H1 (cell line): ENCODE data around the gene RAB11FIP3. TPM values are rescaled to one million over a fixed set of nuclear protein-coding genes. Genes with fewer than 3 reads are reported as not detected.

Source experiments
- CTCF ChIA-PET: fragments of 300-600 bp; sonication (Branson Sonifier 250); formaldehyde crosslinking; loops from one replicate; lab custom pipeline; 2021; ENCODE audit not compliant: partially characterized antibody; lab: Charles Lee
- POLR2A ChIA-PET: fragments of 300-600 bp; sonication (Branson Sonifier 250); formaldehyde crosslinking; loops from one replicate; lab custom pipeline; 2021; ENCODE audit warnings: inconsistent platforms; ENCODE audit not compliant: partially characterized antibody; lab: Charles Lee
- DNase-seq, 2 experiments: peaks; one replicate each; pipeline versions ENCODE4 v3.0.0 to v3.0.0-alpha.2; 2010 to 2022; ENCODE audit warnings: low spot score in 2 of 2, low read depth in 1 of 2, mixed read lengths in 1 of 2
- FAIRE-seq: peaks from 2 replicates; lab custom pipeline; 2011; peaks lifted over from hg19 to GRCh38; lab: Jason Lieb, UNC
- H2AFZ ChIP-seq: 2 replicates; pipeline ENCODE4 v1.8.1; 2012; ENCODE audit warnings: low read length, inconsistent platforms
- H2AK5ac ChIP-seq: 2 replicates; pipeline ENCODE4 v1.6.1; 2013; ENCODE audit warnings: low read depth, low read length
- H2BK120ac ChIP-seq: replicated peaks from 2 replicates; pipeline ENCODE3; 2013; ENCODE audit warnings: low read depth, low read length, inconsistent platforms
- H2BK12ac ChIP-seq: 2 replicates; pipeline ENCODE4 v1.6.1; 2013; ENCODE audit warnings: low read depth, low read length
- H2BK15ac ChIP-seq: 2 replicates; pipeline ENCODE4 v1.6.1; 2013; ENCODE audit warnings: low read length
- H2BK20ac ChIP-seq: 2 replicates; pipeline ENCODE4 v1.6.1; 2013; ENCODE audit warnings: low read length
- H2BK5ac ChIP-seq: 2 replicates; pipeline ENCODE4 v1.6.1; 2013; ENCODE audit warnings: low read depth, low read length
- H3K14ac ChIP-seq: 2 replicates; pipeline ENCODE4 v1.6.1; 2013; ENCODE audit warnings: inconsistent platforms; ENCODE audit not compliant: insufficient read length
- H3K18ac ChIP-seq: 2 replicates; pipeline ENCODE4 v1.6.1; 2013; ENCODE audit warnings: low read length; ENCODE audit errors: extremely low read depth
- H3K23ac ChIP-seq: 2 replicates; pipeline ENCODE4 v1.6.1; 2013; ENCODE audit warnings: inconsistent platforms; ENCODE audit not compliant: insufficient read length
- H3K23me2 ChIP-seq: 2 replicates; pipeline ENCODE4 v1.6.1; 2013; ENCODE audit warnings: low read depth, low read length
- H3K27ac ChIP-seq: 2 replicates; pipeline ENCODE4 v1.6.1; 2011; ENCODE audit warnings: low read depth, low read length, inconsistent platforms
- H3K27me3 ChIP-seq, 4 experiments: replicated peaks in 1 of 4; 1 replicate in 1 of 4; 2 replicates in 3 of 4; pipeline versions ENCODE4 v1.6.1 to v1.8.1; 2011 to 2013; ENCODE audit warnings: low read length in 3 of 4, mild to moderate bottlenecking in 3 of 4, inconsistent platforms in 2 of 4, mixed read lengths in 2 of 4, moderate library complexity in 1 of 4; ENCODE audit not compliant: control insufficient read depth in 3 of 4, insufficient read depth in 3 of 4; ENCODE audit errors: extremely low read depth in 1 of 4
- H3K36me3 ChIP-seq, 4 experiments: 2 replicates each; pipeline versions ENCODE4 v1.6.1 to v1.8.1; 2011 to 2013; ENCODE audit warnings: mild to moderate bottlenecking in 4 of 4, low read length in 3 of 4, moderate library complexity in 2 of 4, control low read depth in 1 of 4, inconsistent platforms in 1 of 4; ENCODE audit not compliant: insufficient read depth in 4 of 4, control insufficient read depth in 2 of 4
- H3K4ac ChIP-seq: replicated peaks from 2 replicates; pipeline ENCODE3; 2013; ENCODE audit warnings: low read length, low read depth, mixed read lengths, inconsistent platforms; ENCODE audit not compliant: insufficient read length
- H3K4me1 ChIP-seq, 4 experiments: replicated peaks in 1 of 4; 1 replicate in 1 of 4; 2 replicates in 3 of 4; pipeline versions ENCODE4 v1.6.1 to v1.8.1; 2011 to 2013; ENCODE audit warnings: low read length in 3 of 4, inconsistent platforms in 2 of 4, mixed read lengths in 1 of 4; ENCODE audit not compliant: insufficient read depth in 4 of 4, control insufficient read depth in 3 of 4
- H3K4me2 ChIP-seq, 2 experiments: 2 replicates each; pipeline versions ENCODE4 v1.6.1 to v1.8.1; 2011 to 2013; ENCODE audit warnings: low read depth in 2 of 2, low read length in 2 of 2, control low read depth in 1 of 2, inconsistent platforms in 1 of 2, mild to moderate bottlenecking in 1 of 2; ENCODE audit not compliant: insufficient read depth in 1 of 2
- H3K4me3 ChIP-seq, 4 experiments: fragments of 200-600, 300-600 bp in 1 of 4; sonication (generic), shearing (Covaris generic), sonication (Bioruptor Twin) in 1 of 4; 2 replicates each; pipeline versions ENCODE4 v1.5.1 to v1.8.1; 2011 to 2016; ENCODE audit warnings: low read length in 4 of 4, low read depth in 3 of 4, control low read depth in 2 of 4, inconsistent platforms in 2 of 4, mild to moderate bottlenecking in 2 of 4, mixed read lengths in 1 of 4, moderate library complexity in 1 of 4; ENCODE audit not compliant: insufficient read depth in 2 of 4; ENCODE audit errors: extremely low read depth in 1 of 4
- H3K56ac ChIP-seq: replicated peaks from 2 replicates; pipeline ENCODE3; 2013; ENCODE audit warnings: low read depth, mild to moderate bottlenecking, mixed read lengths, low read length, inconsistent platforms; ENCODE audit not compliant: insufficient read length
- H3K79me1 ChIP-seq: 2 replicates; pipeline ENCODE4 v1.6.1; 2013; ENCODE audit warnings: low read depth, low read length, control low read depth
- H3K79me2 ChIP-seq, 2 experiments: 2 replicates each; pipeline versions ENCODE4 v1.6.1 to v1.8.1; 2012 to 2013; ENCODE audit warnings: low read length in 2 of 2, mild to moderate bottlenecking in 2 of 2, inconsistent platforms in 1 of 2; ENCODE audit not compliant: insufficient read depth in 2 of 2, control insufficient read depth in 1 of 2
- H3K9ac ChIP-seq, 4 experiments: replicated peaks in 1 of 4; 1 replicate in 1 of 4; 2 replicates in 3 of 4; pipeline versions ENCODE4 v1.6.1 to v1.8.1; 2011 to 2013; ENCODE audit warnings: low read depth in 3 of 4, low read length in 3 of 4, control low read depth in 2 of 4, mild to moderate bottlenecking in 2 of 4, moderate library complexity in 2 of 4, inconsistent platforms in 1 of 4; ENCODE audit errors: extremely low read depth in 1 of 4
- H3K9me3 ChIP-seq, 2 experiments: 2 replicates each; pipeline versions ENCODE4 v1.6.1 to v1.8.1; 2012 to 2013; ENCODE audit warnings: mild to moderate bottlenecking in 2 of 2, moderate library complexity in 2 of 2, control low read depth in 1 of 2, inconsistent platforms in 1 of 2, low read depth in 1 of 2, low read length in 1 of 2, mixed read lengths in 1 of 2; ENCODE audit not compliant: insufficient read depth in 2 of 2
- H4K20me1 ChIP-seq, 2 experiments: replicated peaks in 1 of 2; 2 replicates each; pipeline versions ENCODE3 to v1.8.1; 2011 to 2013; ENCODE audit warnings: inconsistent platforms in 2 of 2, low read length in 2 of 2, mild to moderate bottlenecking in 1 of 2; ENCODE audit not compliant: insufficient read depth in 2 of 2, control insufficient read depth in 1 of 2
- H4K5ac ChIP-seq: 2 replicates; pipeline ENCODE4 v1.6.1; 2013; ENCODE audit warnings: low read length, low read depth, mixed read lengths, inconsistent platforms; ENCODE audit not compliant: insufficient read length
- H4K8ac ChIP-seq: 2 replicates; pipeline ENCODE4 v1.8.0; 2013; ENCODE audit warnings: mild to moderate bottlenecking, moderate library complexity, low read length, inconsistent platforms; ENCODE audit not compliant: insufficient read depth; ENCODE audit errors: extremely low read depth
- H4K91ac ChIP-seq: replicated peaks from 2 replicates; pipeline ENCODE3; 2013; ENCODE audit warnings: low read length, mixed read lengths, inconsistent platforms; ENCODE audit not compliant: insufficient read length
- ASH2L ChIP-seq: fragments of 200-600, 300-600 bp; sonication (generic); IDR thresholded peaks from one replicate; pipeline ENCODE4 v1.7.1; 2017; ENCODE audit warnings: low read length
- CHD1 ChIP-seq: IDR thresholded peaks from 2 replicates; pipeline ENCODE4 v1.6.1; 2012; ENCODE audit warnings: low read depth, low read length, improper control_type of control experiment
- FOSL1 ChIP-seq: IDR thresholded peaks from 2 replicates; pipeline ENCODE4 v1.6.1; 2011; ENCODE audit warnings: mild to moderate bottlenecking, low read depth, low read length, moderate library complexity; ENCODE audit not compliant: insufficient read depth
- NANOG ChIP-seq: IDR thresholded peaks from 2 replicates; pipeline ENCODE4 v1.6.1; 2011; ENCODE audit warnings: low read length, low read depth, mild to moderate bottlenecking, inconsistent platforms; ENCODE audit not compliant: insufficient read depth, poor library complexity, severe bottlenecking
- POLR2AphosphoS5 ChIP-seq: IDR thresholded peaks from 2 replicates; pipeline ENCODE4 v1.6.1; 2011; ENCODE audit warnings: low read depth, low read length
- RFX5 ChIP-seq: IDR thresholded peaks from 2 replicates; pipeline ENCODE4 v1.6.1; 2011; ENCODE audit warnings: low read depth, low read length, improper control_type of control experiment, borderline replicate concordance
- RNF2 ChIP-seq: fragments of 200-900, 300-1000 bp; sonication (generic); IDR thresholded peaks from 2 replicates; pipeline ENCODE4 v1.7.1; 2016; ENCODE audit warnings: borderline replicate concordance, low read depth, mild to moderate bottlenecking, antibody characterized with exemption, low read length; ENCODE audit not compliant: poor library complexity, severe bottlenecking; ENCODE audit errors: missing control alignments
- SUZ12 ChIP-seq: fragments of 200-600 bp; sonication (generic); IDR thresholded peaks from 2 replicates; pipeline ENCODE4 v1.6.1; 2012; ENCODE audit warnings: mild to moderate bottlenecking, inconsistent platforms, low read length, moderate library complexity, mixed read lengths
- TAF7 ChIP-seq: optimal IDR thresholded peaks from 2 replicates; pipeline ENCODE3; 2011; ENCODE audit warnings: low read depth, mild to moderate bottlenecking, inconsistent platforms, low read length, moderate library complexity, borderline replicate concordance
- YY1 ChIP-seq: IDR thresholded peaks from 2 replicates; pipeline ENCODE4 v1.6.1; 2011; ENCODE audit warnings: low read depth, mild to moderate bottlenecking, low read length
- WGBS, 2 experiments: shearing (Covaris generic) in 1 of 2; methylation state at CpG; one replicate each; pipeline versions ENCODE4 v1.1.6 to v1.1.7; 2013 to 2015; ENCODE audit warnings: low lambda C conversion rate in 2 of 2, mixed read lengths in 2 of 2, inconsistent platforms in 1 of 2, low coverage in 1 of 2, missing lambda C conversion rate in 1 of 2; ENCODE audit not compliant: insufficient replicate concordance in 2 of 2, insufficient coverage in 1 of 2, insufficient read length in 1 of 2; ENCODE audit errors: extremely low coverage in 1 of 2, missing lambda C conversion rate in 1 of 2; 5-methylcytosine and 5-hydroxymethylcytosine counted together
- polyA plus RNA-seq, 7 experiments: library from polyadenylated mRNA; depleted of rRNA in 3 of 7; stranded (reverse) in 5 of 7; unstranded in 2 of 7; fragments of >200 nt in 5 of 7; fragments of 200-250 nt in 2 of 7; gene quantifications; 1 replicate in 5 of 7; 2 replicates in 1 of 7; 4 replicates in 1 of 7; pipeline versions ENCODE4 v1.2.1 to v1.2.3, GENCODE V29; 2011 to 2013; ENCODE audit warnings: missing spikeins in 2 of 7, mixed read lengths in 2 of 7
- total RNA-seq: library from RNA; stranded (reverse); fragmentation: NEBNext Ultra II Directional; extraction: Animal tissue kit (Norgen Biotek cat#: 25700); gene quantifications from 2 replicates; pipeline ENCODE4 v1.2.1, GENCODE V29; 2021

RAB11FIP3 gene
- total and polyA plus RNA-seq, 2 of the 8 experiments (the other 6 are each of a cell fraction or from before 2014, with no cell fraction given), result 9.3 to 35.2 TPM

- H3K56ac ChIP-seq, result no peak overlapping the region
- no peaks in the 10 kb centered on the region for H3K79me1 ChIP-seq
- H3K9me3 ChIP-seq, result no peaks in the 10 kb centered on the region
- FAIRE-seq (no peak), DNase-seq (no peak)
- H3K4me1 ChIP-seq, result peaks cover 0 to 12% (median 7%) of the 10 kb centered on the region in 4 experiments; a peak in 5 of 7 replicates
- no peak overlapping the region for H3K18ac ChIP-seq
- peaks cover 0 to 7% of the 10 kb centered on the region in 2 experiments; a peak in 1 of 4 replicates for H3K79me2 ChIP-seq
- H3K4me2 ChIP-seq, result no peak overlapping the region
- H2BK120ac ChIP-seq, result no peak overlapping the region
- H3K4ac ChIP-seq, result no peak overlapping the region
- H2BK15ac ChIP-seq, result no peak overlapping the region
- no peak overlapping the region for H2AFZ ChIP-seq
- no peaks in the 10 kb centered on the region for H3K27me3 ChIP-seq
- H2BK12ac ChIP-seq, result no peak overlapping the region
- H3K27ac ChIP-seq, result no peak overlapping the region
- 93% methylated on average over 22 of the region's 23 CpGs; no CpG with 5 or more reads in 1 of the 2 experiments for WGBS, 2 experiments
- no peak for TF ChIP-seq TAF7
- TF ChIP-seq FOSL1, result no peak
- TF ChIP-seq RNF2, result no peak
- no peak for TF ChIP-seq SUZ12
- TF ChIP-seq CHD1, result no peak
- no peak for TF ChIP-seq NANOG
- TF ChIP-seq YY1, result no peak
- TF ChIP-seq RFX5, result no peak
- no peak for TF ChIP-seq ASH2L
- no peak for TF ChIP-seq POLR2AphosphoS5
- H3K23ac ChIP-seq, result no peak overlapping the region
- H3K14ac ChIP-seq, result no peak overlapping the region
- no peak overlapping the region for H4K91ac ChIP-seq
- H3K4me3 ChIP-seq, result no peak overlapping the region
- H3K9ac ChIP-seq, result no peak overlapping the region
- no peak overlapping the region for H2BK20ac ChIP-seq
- POLR2A ChIA-PET, result interaction anchor here (0.6 to 1.6 kb wide), 9 partner anchors 17 to 200 kb away, joined by 3 to 6 read pairs (median 3); partner anchors contain the start of genes NME4 and PIGQ
- CTCF ChIA-PET, result interaction anchor here (1.2 to 1.6 kb wide), 6 partner anchors 9 to 71 kb away, joined by 3 to 6 read pairs (median 4); no protein-coding TSS in a partner anchor
- no peak overlapping the region for H4K5ac ChIP-seq
- H2AK5ac ChIP-seq, result no peak overlapping the region
- H3K23me2 ChIP-seq, result peaks cover 7% of the 10 kb centered on the region; the same call in 1 of the 2 replicates
- H3K36me3 ChIP-seq, result peaks cover 0 to 4% (median 1%) of the 10 kb centered on the region in 4 experiments; a peak in 3 of 8 replicates
- no peak overlapping the region for H4K8ac ChIP-seq
- peaks cover 4 to 14% of the 10 kb centered on the region in 2 experiments for H4K20me1 ChIP-seq
- no peak overlapping the region for H2BK5ac ChIP-seq
Observed at GRCh38 chr16:522320-523096, 97.1 kb downstream of the RAB11FIP3 start.
